ENCODE measurements around the gene DSCAML1. TPM values are rescaled to one million over a fixed set of nuclear protein-coding genes. Genes with fewer than 3 reads are reported as not detected.

DSCAML1 gene
- total RNA-seq, 4 donors from 2014 or later: 2.9 to 5.8 (median 3.3) TPM

DNA sequence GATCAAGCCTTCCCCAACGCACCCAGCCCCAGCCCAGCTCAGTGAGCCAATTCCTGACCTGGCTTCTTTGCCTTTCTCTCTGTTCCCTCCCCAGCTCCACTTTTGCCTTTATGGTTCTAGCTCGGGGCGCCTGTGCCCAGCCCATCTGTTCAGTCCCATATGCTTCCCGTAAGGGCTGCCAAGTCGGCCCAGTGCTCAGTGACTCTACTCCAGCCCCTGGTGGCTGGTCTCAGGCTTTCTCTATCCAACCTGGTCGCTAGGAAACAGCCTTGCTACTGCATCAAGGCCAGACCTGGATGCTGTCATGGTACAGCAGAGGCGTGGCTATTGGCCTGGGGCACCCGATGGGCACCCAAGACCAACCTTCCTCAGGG lies 178.0 kb downstream of the DSCAML1 start:
- in situ Hi-C loops (cut with MboI; ENCODE audit: low pct_ligation_motif_present in 1 of 4, low pct_unique_long_range_greater_than_20kb in 1 of 4, low sequenced_read_pairs in 3 of 4): no loop called here
- intact Hi-C loops (cut with DNase I; ENCODE audit: low total_unique reads): no loop called here
- no peak overlapping the region for H3K4me3 ChIP-seq
- no peak overlapping the region for H3K27ac ChIP-seq
- 61% methylated on average over 7 of the region's 8 CpGs; no CpG with 5 or more reads in 1 of the 2 donors for WGBS, 2 donors (ENCODE audit: low coverage in 1 of 2)
- TF ChIP-seq POLR2AphosphoS5 (IDR thresholded peaks at IDR 0.05): no peak
- no peak for TF ChIP-seq EP300 (IDR thresholded peaks at IDR 0.05; ENCODE audit: low read depth)
- TF ChIP-seq, protein P1, sequence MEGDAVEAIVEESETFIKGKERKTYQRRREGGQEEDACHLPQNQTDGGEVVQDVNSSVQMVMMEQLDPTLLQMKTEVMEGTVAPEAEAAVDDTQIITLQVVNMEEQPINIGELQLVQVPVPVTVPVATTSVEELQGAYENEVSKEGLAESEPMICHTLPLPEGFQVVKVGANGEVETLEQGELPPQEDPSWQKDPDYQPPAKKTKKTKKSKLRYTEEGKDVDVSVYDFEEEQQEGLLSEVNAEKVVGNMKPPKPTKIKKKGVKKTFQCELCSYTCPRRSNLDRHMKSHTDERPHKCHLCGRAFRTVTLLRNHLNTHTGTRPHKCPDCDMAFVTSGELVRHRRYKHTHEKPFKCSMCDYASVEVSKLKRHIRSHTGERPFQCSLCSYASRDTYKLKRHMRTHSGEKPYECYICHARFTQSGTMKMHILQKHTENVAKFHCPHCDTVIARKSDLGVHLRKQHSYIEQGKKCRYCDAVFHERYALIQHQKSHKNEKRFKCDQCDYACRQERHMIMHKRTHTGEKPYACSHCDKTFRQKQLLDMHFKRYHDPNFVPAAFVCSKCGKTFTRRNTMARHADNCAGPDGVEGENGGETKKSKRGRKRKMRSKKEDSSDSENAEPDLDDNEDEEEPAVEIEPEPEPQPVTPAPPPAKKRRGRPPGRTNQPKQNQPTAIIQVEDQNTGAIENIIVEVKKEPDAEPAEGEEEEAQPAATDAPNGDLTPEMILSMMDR (IDR thresholded peaks at IDR 0.05): no peak
- no peak for TF ChIP-seq POLR2A (IDR thresholded peaks at IDR 0.05)
- no peaks in the 10 kb centered on the region for H3K27me3 ChIP-seq
- H3K4me1 ChIP-seq: no peaks in the 10 kb centered on the region
- DNase-seq: no peak
- no peaks in the 10 kb centered on the region for H3K36me3 ChIP-seq
- peaks cover 0 to 3% of the 10 kb centered on the region in 2 donors for H3K9me3 ChIP-seq

DNA sequence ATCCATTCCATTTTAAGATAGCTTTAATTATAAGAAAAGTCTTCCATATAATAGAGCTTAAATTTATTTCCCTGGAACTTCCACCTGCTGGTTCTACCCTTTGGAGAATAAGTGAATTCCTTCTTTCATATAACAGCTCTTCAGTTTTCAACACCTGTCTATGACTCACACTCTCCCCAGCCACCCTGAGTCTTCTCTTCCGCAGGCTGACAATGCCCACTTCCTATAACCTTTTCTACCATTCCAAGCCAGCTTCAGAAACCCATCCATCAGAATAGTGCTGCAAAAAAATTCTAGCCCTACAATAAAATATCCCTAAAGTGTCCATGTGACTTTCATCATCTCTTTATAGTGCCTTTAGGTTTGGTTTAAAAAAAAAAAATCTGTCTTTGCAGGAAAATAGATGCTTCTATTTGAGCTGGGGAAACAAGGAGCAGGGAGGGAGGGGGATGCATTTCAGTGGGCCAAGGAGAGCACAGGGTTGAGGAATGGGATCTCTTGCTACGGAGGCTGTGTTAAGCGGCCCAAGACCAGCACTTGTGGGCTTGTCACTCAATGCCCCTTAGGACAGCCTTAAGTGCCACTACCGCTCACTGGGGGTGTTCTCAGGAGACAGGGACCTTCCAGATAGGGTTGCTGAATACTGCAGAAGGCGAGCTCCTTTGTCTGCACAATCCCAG lies 178.6 kb downstream of the DSCAML1 start:
- H3K4me3 ChIP-seq: no peak overlapping the region
- TF ChIP-seq POLR2AphosphoS5 (IDR thresholded peaks at IDR 0.05) (no peak), POLR2A (IDR thresholded peaks at IDR 0.05) (no peak), EP300 (IDR thresholded peaks at IDR 0.05; ENCODE audit: low read depth) (no peak)
- TF ChIP-seq, protein P1 (IDR thresholded peaks at IDR 0.05): no peak
- no peaks in the 10 kb centered on the region for H3K36me3 ChIP-seq
- H3K4me1 ChIP-seq: no peaks in the 10 kb centered on the region
- H3K9me3 ChIP-seq: peaks cover 0 to 3% of the 10 kb centered on the region in 2 donors
- in situ Hi-C loops (cut with MboI; ENCODE audit: low pct_ligation_motif_present in 1 of 4, low pct_unique_long_range_greater_than_20kb in 1 of 4, low sequenced_read_pairs in 3 of 4) (no loop called here), intact Hi-C loops (cut with DNase I; ENCODE audit: low total_unique reads) (no loop called here)
- H3K27me3 ChIP-seq: no peaks in the 10 kb centered on the region
- no peak overlapping the region for H3K27ac ChIP-seq
- DNase-seq: no peak
- WGBS, 2 donors (ENCODE audit: low coverage in 1 of 2): 74 to 80% methylated on average over 1 to 5 of the region's 5 CpGs

DNA sequence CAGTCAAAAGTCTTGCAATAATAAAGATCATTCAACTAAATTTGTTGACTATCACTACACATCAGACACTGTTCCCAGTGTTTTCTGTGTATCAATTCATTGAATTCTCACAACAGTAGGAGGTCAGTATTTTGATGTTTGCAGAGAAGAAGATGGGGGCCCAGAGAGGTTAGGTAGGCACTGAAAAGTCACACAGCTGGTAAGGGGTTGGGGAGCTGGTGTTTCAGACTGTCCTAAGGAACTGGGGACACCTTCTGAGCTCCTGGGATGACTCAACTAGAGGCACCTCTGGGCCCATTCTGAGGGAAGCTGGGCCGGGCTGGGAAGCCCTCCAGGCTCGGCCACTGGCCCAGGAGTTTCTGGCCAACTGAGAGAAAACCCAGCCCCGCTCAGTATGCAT lies 180.0 kb downstream of the DSCAML1 start:
- H3K9me3 ChIP-seq: no peaks in the 10 kb centered on the region
- no peak overlapping the region for H3K4me3 ChIP-seq
- intact Hi-C loops (cut with DNase I; ENCODE audit: low total_unique reads) (no loop called here), in situ Hi-C loops (cut with MboI; ENCODE audit: low pct_ligation_motif_present in 1 of 4, low pct_unique_long_range_greater_than_20kb in 1 of 4, low sequenced_read_pairs in 3 of 4) (no loop called here)
- no peak overlapping the region for H3K27ac ChIP-seq
- no peaks in the 10 kb centered on the region for H3K36me3 ChIP-seq
- TF ChIP-seq EP300 (IDR thresholded peaks at IDR 0.05; ENCODE audit: low read depth) (no peak), POLR2AphosphoS5 (IDR thresholded peaks at IDR 0.05) (no peak), POLR2A (IDR thresholded peaks at IDR 0.05) (no peak)
- TF ChIP-seq, protein P1 (IDR thresholded peaks at IDR 0.05): no peak
- H3K27me3 ChIP-seq: no peaks in the 10 kb centered on the region
- WGBS, 2 donors (ENCODE audit: low coverage in 1 of 2): 82% methylated on average over 3 of the region's 3 CpGs; no CpG with 5 or more reads in 1 of the 2 donors
- no peaks in the 10 kb centered on the region for H3K4me1 ChIP-seq
- no peak for DNase-seq

DNA sequence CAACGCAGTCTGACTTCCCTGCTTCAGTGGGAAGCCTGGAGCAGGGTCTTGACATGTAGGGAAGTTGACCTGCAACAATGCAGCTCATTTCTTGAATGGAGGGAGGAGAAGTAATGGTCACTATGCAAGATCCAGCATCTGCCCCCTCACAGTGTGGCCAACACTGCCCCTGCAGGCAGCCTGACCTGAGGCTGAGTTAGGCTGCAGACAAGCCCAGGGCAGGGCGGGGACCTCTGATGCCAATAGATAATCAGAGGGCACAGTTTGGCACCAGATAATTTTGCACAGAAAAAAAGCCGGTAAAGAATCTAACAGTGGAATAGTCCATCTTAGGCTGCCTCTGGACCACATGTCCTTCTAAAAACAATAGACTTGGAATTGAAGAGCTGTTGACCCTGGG lies 182.3 kb downstream of the DSCAML1 start:
- Histone ChIP-seq H3K9me3 (no peaks in the 10 kb centered on the region), H3K4me1 (no peaks in the 10 kb centered on the region), H3K27me3 (no peaks in the 10 kb centered on the region), H3K4me3 (no peak overlapping the region), H3K27ac (no peak overlapping the region), H3K36me3 (no peaks in the 10 kb centered on the region)
- WGBS, 2 donors (ENCODE audit: low coverage in 1 of 2): 79 to 100% methylated on average over 1 to 3 of the region's 3 CpGs
- intact Hi-C loops (cut with DNase I; ENCODE audit: low total_unique reads): no loop called here
- DNase-seq: no peak
- TF ChIP-seq EP300 (IDR thresholded peaks at IDR 0.05; ENCODE audit: low read depth) (no peak), POLR2A (IDR thresholded peaks at IDR 0.05) (no peak), POLR2AphosphoS5 (IDR thresholded peaks at IDR 0.05) (no peak)
- TF ChIP-seq, protein P1 (IDR thresholded peaks at IDR 0.05): no peak
- in situ Hi-C loops (cut with MboI; ENCODE audit: low pct_ligation_motif_present in 1 of 4, low pct_unique_long_range_greater_than_20kb in 1 of 4, low sequenced_read_pairs in 3 of 4): no loop called here
